Measurements from ENCODE around the gene DARS1. TPM values are rescaled to one million over a fixed set of nuclear protein-coding genes. Genes with fewer than 3 reads are reported as not detected.

Gene DARS1
- polyA plus RNA-seq, 1 donor (not counting 4 experiments of a cell fraction or from before 2014, with no cell fraction given), result 129 TPM

DNA sequence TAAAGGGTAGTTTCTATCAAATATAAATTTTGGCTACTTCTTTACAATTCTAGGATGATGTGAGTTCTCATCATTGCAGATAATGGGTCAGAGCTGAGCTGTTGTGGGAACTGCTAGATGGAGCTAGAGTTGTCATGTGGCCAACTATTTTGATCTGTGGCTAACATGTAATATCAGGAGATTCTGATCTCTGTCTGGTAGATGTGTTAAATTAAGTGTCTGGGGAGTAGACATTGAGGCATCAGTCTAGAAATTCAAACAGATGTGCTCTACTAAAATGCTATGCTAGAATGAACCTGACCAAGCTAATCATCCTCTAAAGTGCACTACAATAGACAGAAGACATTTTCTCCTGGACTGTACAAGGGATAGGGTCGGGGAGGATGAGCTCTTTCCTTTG lies 30.3 kb upstream of the DARS1 start:
- no peaks in the 10 kb centered on the region for H3K9me3 ChIP-seq (ENCODE audit: control insufficient read depth, low read depth, low read length)
- no peak for FAIRE-seq
- H3K4me2 ChIP-seq (ENCODE audit: control insufficient read depth, extremely low read depth, insufficient read depth, low read depth, low read length), result no peak overlapping the region

DNA sequence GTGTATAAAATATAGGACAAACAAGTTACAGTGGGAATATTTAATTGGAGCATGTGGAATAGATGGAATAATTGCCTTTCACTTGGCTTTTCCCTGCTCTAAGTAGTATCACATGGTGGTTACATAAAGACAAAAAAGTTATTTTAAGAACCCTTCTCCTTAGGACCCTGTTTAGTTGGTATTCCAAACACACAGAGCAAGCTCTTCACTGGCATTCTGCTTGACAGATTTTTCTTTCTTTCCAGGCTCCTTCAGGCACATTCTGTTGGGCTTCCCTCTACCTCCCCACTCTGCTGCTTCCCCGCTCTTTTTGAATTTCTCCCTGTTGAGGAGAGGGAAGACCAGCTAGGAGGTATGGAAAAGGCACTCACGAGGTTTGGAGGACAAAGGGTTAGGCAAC lies 29.0 kb upstream of the DARS1 start:
- Histone ChIP-seq H3K9ac (ENCODE audit: control insufficient read depth, extremely low read depth, insufficient read depth, low read length) (no peak overlapping the region), H3K9me3 (ENCODE audit: control insufficient read depth, low read depth, low read length) (no peaks in the 10 kb centered on the region), H2AFZ (ENCODE audit: control insufficient read depth, low read length) (no peak overlapping the region), H3K79me2 (ENCODE audit: control insufficient read depth, insufficient read depth, low read length) (no peaks in the 10 kb centered on the region), H3K4me2 (ENCODE audit: control insufficient read depth, extremely low read depth, insufficient read depth, low read depth, low read length) (no peak overlapping the region), H3K36me3 (ENCODE audit: control insufficient read depth in 2 of 2, extremely low read depth in 1 of 2, insufficient read depth in 2 of 2, low read length in 2 of 2) (no peaks in the 10 kb centered on the region), H3K4me3 (ENCODE audit: control insufficient read depth in 2 of 3, extremely low read depth in 1 of 3, insufficient read depth in 2 of 3, low read depth in 1 of 3, low read length in 3 of 3) (no peak overlapping the region), H3K27ac (ENCODE audit: control insufficient read depth, insufficient read depth, low read length) (no peak overlapping the region), H3K9me1 (ENCODE audit: control insufficient read depth, extremely low read depth, insufficient read depth, low read length) (no peaks in the 10 kb centered on the region), H3K27me3 (ENCODE audit: control insufficient read depth, extremely low read depth, insufficient read depth, low read length) (peaks cover 3% of the 10 kb centered on the region), H4K20me1 (ENCODE audit: control insufficient read depth, extremely low read depth, insufficient read depth, low read length) (no peaks in the 10 kb centered on the region), H3K4me1 (ENCODE audit: control insufficient read depth, extremely low read depth, insufficient read depth, low read length) (no peaks in the 10 kb centered on the region)
- FAIRE-seq (no peak), DNase-seq (ENCODE audit: low read depth, low spot score) (no peak)
- no peak for TF ChIP-seq EZH2 (IDR thresholded peaks at IDR 0.05; ENCODE audit: low read length)
- TF ChIP-seq, protein P1, sequence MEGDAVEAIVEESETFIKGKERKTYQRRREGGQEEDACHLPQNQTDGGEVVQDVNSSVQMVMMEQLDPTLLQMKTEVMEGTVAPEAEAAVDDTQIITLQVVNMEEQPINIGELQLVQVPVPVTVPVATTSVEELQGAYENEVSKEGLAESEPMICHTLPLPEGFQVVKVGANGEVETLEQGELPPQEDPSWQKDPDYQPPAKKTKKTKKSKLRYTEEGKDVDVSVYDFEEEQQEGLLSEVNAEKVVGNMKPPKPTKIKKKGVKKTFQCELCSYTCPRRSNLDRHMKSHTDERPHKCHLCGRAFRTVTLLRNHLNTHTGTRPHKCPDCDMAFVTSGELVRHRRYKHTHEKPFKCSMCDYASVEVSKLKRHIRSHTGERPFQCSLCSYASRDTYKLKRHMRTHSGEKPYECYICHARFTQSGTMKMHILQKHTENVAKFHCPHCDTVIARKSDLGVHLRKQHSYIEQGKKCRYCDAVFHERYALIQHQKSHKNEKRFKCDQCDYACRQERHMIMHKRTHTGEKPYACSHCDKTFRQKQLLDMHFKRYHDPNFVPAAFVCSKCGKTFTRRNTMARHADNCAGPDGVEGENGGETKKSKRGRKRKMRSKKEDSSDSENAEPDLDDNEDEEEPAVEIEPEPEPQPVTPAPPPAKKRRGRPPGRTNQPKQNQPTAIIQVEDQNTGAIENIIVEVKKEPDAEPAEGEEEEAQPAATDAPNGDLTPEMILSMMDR (optimal IDR thresholded peaks at IDR 0.05 in 1 of 3, IDR thresholded peaks at IDR 0.05 in 1 of 3, conservative IDR thresholded peaks at IDR 0.05 in 1 of 3; ENCODE audit: extremely low read depth in 1 of 3, insufficient read depth in 2 of 3, low read length in 3 of 3), result no peak
- dilution Hi-C loops (cut with MboI; ENCODE audit: extremely low pct_ligation_motif_present, low sequenced_read_pairs), result no loop called here

More for the DNA sequence above, 30.3 kb upstream of the DARS1 start:
- no peaks in the 10 kb centered on the region for H3K9me1 ChIP-seq (ENCODE audit: control insufficient read depth, extremely low read depth, insufficient read depth, low read length)
- TF ChIP-seq, protein P1 (optimal IDR thresholded peaks at IDR 0.05 in 1 of 3, IDR thresholded peaks at IDR 0.05 in 1 of 3, conservative IDR thresholded peaks at IDR 0.05 in 1 of 3; ENCODE audit: extremely low read depth in 1 of 3, insufficient read depth in 2 of 3, low read length in 3 of 3), result no peak
- TF ChIP-seq EZH2 (IDR thresholded peaks at IDR 0.05; ENCODE audit: low read length), result no peak
- H4K20me1 ChIP-seq (ENCODE audit: control insufficient read depth, extremely low read depth, insufficient read depth, low read length), result no peaks in the 10 kb centered on the region
- H3K27me3 ChIP-seq (ENCODE audit: control insufficient read depth, extremely low read depth, insufficient read depth, low read length), result peaks cover 6% of the 10 kb centered on the region
- no peak for DNase-seq (ENCODE audit: low read depth, low spot score)
- no peak overlapping the region for H2AFZ ChIP-seq (ENCODE audit: control insufficient read depth, low read length)
- no peaks in the 10 kb centered on the region for H3K4me1 ChIP-seq (ENCODE audit: control insufficient read depth, extremely low read depth, insufficient read depth, low read length)
- H3K27ac ChIP-seq (ENCODE audit: control insufficient read depth, insufficient read depth, low read length), result no peak overlapping the region
- H3K36me3 ChIP-seq (ENCODE audit: control insufficient read depth in 2 of 2, extremely low read depth in 1 of 2, insufficient read depth in 2 of 2, low read length in 2 of 2), result no peaks in the 10 kb centered on the region
- H3K4me3 ChIP-seq (ENCODE audit: control insufficient read depth in 2 of 3, extremely low read depth in 1 of 3, insufficient read depth in 2 of 3, low read depth in 1 of 3, low read length in 3 of 3), result no peak overlapping the region
- H3K79me2 ChIP-seq (ENCODE audit: control insufficient read depth, insufficient read depth, low read length), result no peaks in the 10 kb centered on the region
- dilution Hi-C loops (cut with MboI; ENCODE audit: extremely low pct_ligation_motif_present, low sequenced_read_pairs), result no loop called here
- H3K9ac ChIP-seq (ENCODE audit: control insufficient read depth, extremely low read depth, insufficient read depth, low read length), result no peak overlapping the region

Data from keratinocyte (primary cell).